ENCODE measurements around the gene LRCH1. TPM values are rescaled to one million over a fixed set of nuclear protein-coding genes. Genes with fewer than 3 reads are reported as not detected.

Gene LRCH1
- total and polyA plus RNA-seq, 4 donors, result 2.6 to 6.6 (median 3.4) TPM

GRCh38 chr13:46561286-46561685 lies 8.3 kb downstream of the LRCH1 start (continued):
- TF ChIP-seq REST (IDR thresholded peaks at IDR 0.05) (no peak), FOXA2 (IDR thresholded peaks at IDR 0.05) (no peak), MAX (IDR thresholded peaks at IDR 0.05) (no peak), ATF3 (IDR thresholded peaks at IDR 0.05) (no peak), HNF4G (IDR thresholded peaks at IDR 0.05) (no peak), GABPA (IDR thresholded peaks at IDR 0.05 in 1 of 2, conservative IDR thresholded peaks at IDR 0.05 in 1 of 2) (no peak), EGR1 (IDR thresholded peaks at IDR 0.05; ENCODE audit: low read depth in 2 of 2) (no peak)

GRCh38 chr13:46561691-46562090 lies 8.7 kb downstream of the LRCH1 start:
- DNase-seq (ENCODE audit: low spot score), result no peak
- Histone ChIP-seq H3K4me1 (ENCODE audit: control insufficient read depth in 4 of 4, insufficient read depth in 4 of 4, low read length in 3 of 4) (peaks cover 0 to 10% (median 3%) of the 10 kb centered on the region in 4 donors), H3K9ac (ENCODE audit: low read depth in 1 of 2, low read length in 2 of 2) (no peak overlapping the region), H3K36me3 (ENCODE audit: control insufficient read depth in 4 of 4, insufficient read depth in 3 of 4, low read depth in 1 of 4, low read length in 3 of 4) (no peaks in the 10 kb centered on the region), H3K27ac (ENCODE audit: low read depth in 1 of 2, low read length in 2 of 2) (no peak overlapping the region), H3K9me3 (ENCODE audit: control insufficient read depth in 4 of 4, low read length in 3 of 4) (no peaks in the 10 kb centered on the region), H3K27me3 (ENCODE audit: control insufficient read depth in 4 of 4, insufficient read depth in 4 of 4, low read length in 3 of 4) (no peaks in the 10 kb centered on the region), H3K4me3 (ENCODE audit: low read depth in 1 of 3, low read length in 3 of 3) (no peak overlapping the region)
- WGBS, result 94% methylated on average over 1 of the region's 1 CpG
- no peak for TF ChIP-seq NR2F2 (IDR thresholded peaks at IDR 0.05)
- TF ChIP-seq FOXA2 (IDR thresholded peaks at IDR 0.05), result no peak
- TF ChIP-seq ZBTB33 (IDR thresholded peaks at IDR 0.05), result no peak
- no peak for TF ChIP-seq MAX (IDR thresholded peaks at IDR 0.05)
- no peak for TF ChIP-seq HNF4A (conservative IDR thresholded peaks at IDR 0.05)
- TF ChIP-seq EGR1 (IDR thresholded peaks at IDR 0.05; ENCODE audit: low read depth in 2 of 2), result no peak
- no peak for TF ChIP-seq FOXA1 (IDR thresholded peaks at IDR 0.05)
- no peak for TF ChIP-seq GABPA (IDR thresholded peaks at IDR 0.05 in 1 of 2, conservative IDR thresholded peaks at IDR 0.05 in 1 of 2)
- TF ChIP-seq CTCF (IDR thresholded peaks at IDR 0.05; ENCODE audit: low read depth, low read length, missing input control), result no peak
- no peak for TF ChIP-seq TAF1 (conservative IDR thresholded peaks at IDR 0.05)
- TF ChIP-seq YY1 (IDR thresholded peaks at IDR 0.05), result no peak
- no peak for TF ChIP-seq JUND (IDR thresholded peaks at IDR 0.05)
- no peak for TF ChIP-seq SP1 (IDR thresholded peaks at IDR 0.05)
- no peak for TF ChIP-seq RAD21 (IDR thresholded peaks at IDR 0.05)
- no peak for TF ChIP-seq REST (IDR thresholded peaks at IDR 0.05)
- TF ChIP-seq RXRA (IDR thresholded peaks at IDR 0.05), result no peak
